Pericardium fibroblast (primary cell): ENCODE data around the gene E2F4. TPM values are rescaled to one million over a fixed set of nuclear protein-coding genes. Genes with fewer than 3 reads are reported as not detected.

Source experiments
- total RNA-seq: library from RNA; depleted of rRNA; stranded (reverse); fragments of >200 nt; gene quantifications from 2 replicates; pipeline ENCODE4 v1.2.3, GENCODE V29; 2015

The E2F4 gene
- total RNA-seq = 62.1 and 72.0 TPM in 2 replicates

GRCh38 chr16:67191995-67192681 is at the start of gene E2F4:
E2F4 (plus strand) TSS chr16:67192155; CDS start chr16:67192228, 73 bp downstream.

GRCh38 chr16:67150833-67151396 is 41.0 kb upstream of the E2F4 start, which contains the start of gene B3GNT9:
B3GNT9 (minus strand) TSS chr16:67150998; CDS start chr16:67150485, 513 bp downstream.

DNA sequence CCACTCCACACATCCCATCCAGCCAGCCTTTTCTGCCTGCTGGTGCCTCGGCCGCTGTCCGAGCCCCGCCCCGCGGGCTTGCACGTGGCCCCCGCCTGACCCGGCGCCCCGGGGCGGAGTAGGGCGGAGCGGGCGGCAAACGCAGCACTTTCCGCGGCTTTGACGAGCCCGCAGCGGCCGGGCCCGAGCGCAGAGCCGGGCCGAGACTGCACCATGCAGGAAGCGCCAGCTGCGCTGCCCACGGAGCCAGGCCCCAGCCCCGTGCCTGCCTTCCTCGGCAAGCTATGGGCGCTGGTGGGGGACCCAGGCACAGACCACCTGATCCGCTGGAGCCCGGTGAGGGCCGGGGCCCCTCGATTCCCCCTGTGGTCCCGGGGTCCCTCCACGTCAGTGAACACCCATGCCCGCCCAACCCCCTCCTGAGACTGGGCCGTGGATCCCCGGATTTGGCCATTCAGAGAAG is 27.3 kb upstream of the E2F4 start, which contains the start of gene HSF4:
Gene HSF4, plus strand, starts transcription at position 147 of the 463 bp plus-strand sequence. Its CDS starts 67 bp downstream, at position 214.

DNA sequence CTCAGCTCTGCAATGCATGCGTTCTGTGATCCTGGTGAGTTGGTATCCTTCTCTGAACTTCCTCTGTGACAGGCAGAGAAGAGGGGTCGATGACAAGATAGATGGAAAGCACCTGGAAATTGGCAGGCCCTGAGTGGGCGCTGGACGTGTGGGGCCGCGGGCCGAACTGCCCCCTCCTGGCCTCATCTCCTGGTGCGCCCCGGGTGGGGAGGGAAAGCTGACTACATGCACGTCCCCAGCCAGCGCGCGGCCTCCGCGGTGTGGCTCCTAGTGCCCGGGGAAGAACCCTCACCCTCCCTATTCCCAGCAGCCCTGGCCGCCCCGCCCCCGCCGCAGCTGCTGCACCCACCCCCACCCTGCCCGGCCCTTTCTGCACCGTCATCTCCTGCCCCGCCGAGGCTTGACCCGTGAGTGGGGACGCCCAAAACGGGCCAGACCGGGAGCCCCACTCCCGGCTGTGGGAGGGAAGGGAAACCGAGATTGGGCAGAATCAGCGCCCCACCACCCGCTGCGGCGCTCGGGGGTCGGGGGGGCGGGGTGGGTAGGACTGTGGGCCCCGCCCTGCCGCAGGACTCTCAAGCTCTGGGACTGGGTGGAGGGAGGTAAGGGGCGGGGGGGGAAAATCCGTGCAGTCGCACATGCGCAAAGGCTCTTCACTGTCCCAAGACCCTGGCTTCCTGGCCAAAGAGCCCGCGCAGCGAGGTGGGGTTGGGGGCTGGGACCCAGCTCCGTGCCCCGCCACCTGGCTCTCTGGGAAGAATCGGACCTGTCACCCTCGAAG is 21.6 kb upstream of the E2F4 start, which contains the start of gene NOL3:
Gene NOL3, plus strand, starts transcription at position 371 of the 781 bp plus-strand sequence.

DNA sequence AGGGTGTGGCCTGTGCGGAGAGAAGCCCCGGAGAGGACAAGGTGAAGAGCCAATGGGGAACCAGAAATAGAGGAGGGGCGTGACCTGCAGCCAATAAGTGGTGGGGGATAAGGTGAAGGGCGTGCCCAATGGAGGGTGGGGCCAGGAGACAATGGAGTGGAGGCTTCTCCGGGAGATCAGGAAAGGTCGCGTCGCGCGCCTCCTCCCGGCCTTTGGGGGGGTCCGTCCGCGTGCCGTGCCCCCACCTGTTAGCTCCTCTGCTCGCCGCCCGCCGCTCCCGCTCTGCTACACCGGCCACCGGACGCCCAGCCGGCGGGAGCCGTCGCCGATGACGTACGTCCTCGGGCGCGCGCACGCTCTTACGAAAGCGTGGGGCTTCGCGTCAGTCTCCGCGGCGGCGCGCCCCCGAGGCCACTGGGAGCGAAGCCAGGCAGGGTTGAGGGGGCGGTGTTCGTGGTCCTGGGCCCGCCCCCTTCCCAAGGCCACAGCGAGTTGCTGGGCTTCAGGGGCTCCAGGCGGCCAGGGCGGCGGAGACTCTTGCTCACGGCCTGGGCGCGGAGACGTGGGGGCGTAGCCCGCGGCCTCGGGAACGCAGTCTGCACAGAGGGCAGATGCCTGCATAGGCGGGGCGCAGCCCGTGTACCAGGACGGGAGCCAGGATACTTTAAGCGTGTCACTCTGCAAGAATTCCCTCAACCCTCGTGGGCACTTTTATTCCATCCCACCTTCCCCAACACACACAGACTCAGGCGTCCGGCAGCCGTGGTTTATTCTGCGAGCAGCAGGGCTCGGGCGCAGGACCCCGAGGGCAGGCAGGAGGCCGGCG is 8.1 kb upstream of the E2F4 start, which contains the start of gene MATCAP1:
Gene MATCAP1, minus strand, starts transcription at position 337 of the 826 bp plus-strand sequence. CDS start 3,353 bp downstream, outside the sequence.

DNA sequence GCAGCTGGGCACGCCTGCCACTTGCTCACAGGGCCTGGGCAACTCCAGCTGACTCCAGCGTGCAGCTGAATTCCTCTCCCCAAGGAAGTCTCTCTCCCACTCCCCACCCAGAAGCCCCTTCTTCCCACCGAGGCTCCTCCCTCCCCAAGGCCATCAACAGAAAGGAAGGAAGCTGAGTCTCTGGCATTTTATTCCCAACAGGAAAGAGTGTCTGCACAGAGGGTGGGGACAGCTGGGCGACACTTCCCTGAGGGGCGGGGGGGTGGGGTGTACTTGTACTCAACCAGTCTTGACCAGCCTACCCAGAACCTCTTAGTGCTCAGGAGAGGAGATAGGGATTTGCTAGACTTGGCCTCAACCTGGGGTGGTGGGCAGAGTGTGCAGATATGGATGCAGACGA is 1.9 kb upstream of the E2F4 start, which contains the start of gene EXOC3L1:
Gene EXOC3L1, minus strand, starts transcription at position 96 of the 400 bp plus-strand sequence. CDS start 460 bp downstream, outside the sequence.

GRCh38 chr16:67199011-67199807 is 7.3 kb downstream of the E2F4 start, which contains the start of gene ELMO3:
ELMO3 (plus strand) TSS chr16:67199131; CDS start chr16:67199327, 196 bp downstream.

DNA sequence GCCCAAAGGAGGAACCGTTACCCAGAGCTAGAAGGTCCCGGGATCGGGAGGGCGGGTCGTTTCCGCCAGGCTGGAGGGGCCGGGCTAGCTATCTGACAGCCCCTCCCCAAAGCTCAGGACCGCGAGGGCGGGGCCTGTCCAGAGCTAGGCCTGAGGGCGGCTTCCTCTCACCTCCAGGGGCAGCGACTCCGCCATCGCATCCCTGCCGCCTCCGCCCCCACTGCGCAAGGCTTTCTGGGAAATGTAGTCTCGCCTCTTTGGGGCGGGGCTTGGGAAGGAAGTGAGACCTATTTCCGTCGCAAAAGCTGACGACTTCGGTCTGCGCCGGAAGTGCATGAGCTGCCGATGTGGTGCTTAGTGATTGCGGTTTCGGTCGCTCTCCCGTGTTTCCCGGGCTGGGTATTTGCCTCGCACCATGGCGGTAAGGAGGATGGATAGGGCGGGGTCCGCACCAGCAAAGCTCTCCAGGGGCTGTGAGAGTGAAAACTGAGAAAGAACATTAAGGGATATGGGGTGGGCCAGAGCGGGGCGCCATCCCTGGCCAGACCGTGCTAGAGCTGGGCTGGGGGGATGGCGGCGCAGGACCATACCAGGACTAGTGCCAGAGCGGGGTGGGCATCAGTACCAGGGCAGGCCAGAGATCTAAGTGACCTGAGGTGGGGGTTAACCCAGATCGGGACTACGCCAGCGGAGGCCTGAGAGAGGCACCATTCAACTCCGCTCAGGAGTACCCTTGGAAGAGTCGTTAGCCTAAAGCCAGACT is 35.0 kb downstream of the E2F4 start, which contains the start of gene TMEM208:
Gene TMEM208, plus strand, starts transcription at position 327 of the 763 bp plus-strand sequence. Its CDS starts 89 bp downstream, at position 416.

DNA sequence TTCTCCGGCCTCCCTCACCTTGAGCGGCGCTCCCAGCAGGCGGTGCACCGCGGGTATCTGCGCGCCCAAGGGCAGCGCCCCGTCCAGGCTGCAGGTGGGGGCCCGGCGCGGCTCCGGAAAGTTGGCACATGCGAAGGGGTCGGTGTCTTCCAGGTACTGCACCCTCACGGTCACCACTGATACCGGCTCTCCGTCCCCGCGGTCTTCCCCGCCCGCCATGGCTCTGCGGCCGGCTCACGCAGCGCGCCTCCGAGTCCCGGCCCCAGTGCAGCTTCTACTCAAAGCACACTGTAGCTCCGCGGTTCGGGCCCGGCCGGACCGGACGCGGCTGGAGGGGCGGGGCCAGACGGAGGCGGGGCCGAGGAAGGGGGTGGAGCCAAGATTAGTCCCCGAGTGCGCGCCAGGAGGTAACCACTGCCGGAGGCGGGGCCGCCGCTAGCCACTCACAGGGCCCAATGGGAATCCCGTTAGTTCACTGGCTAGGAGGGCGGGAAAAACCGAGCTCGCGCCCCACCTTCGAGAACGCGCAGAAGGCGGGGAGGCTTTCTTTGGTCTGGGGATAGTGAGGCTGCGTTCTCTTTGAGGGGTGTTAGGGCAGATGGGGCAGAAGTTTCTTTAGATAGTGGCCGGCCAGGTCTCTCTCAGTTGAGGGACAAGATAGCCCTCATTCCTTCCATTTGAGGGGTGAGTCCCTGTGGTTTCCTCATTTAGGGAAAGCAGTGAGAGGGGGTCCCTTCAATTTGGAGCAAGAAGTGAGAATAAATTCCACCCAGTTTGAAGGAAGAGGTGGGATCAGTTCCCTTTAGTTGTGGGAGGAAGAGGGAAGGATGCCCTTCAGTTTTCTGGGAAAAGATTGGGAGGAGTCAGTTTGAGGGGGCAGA is 55.5 kb downstream of the E2F4 start, which contains the start of gene FHOD1:
Gene FHOD1, minus strand, starts transcription at position 290 of the 881 bp plus-strand sequence. Its CDS starts 71 bp downstream, at position 219.

Other genes with a start within 250 kb of the E2F4 start
- gene CES3, start 230.9 kb upstream of the E2F4 start, total RNA-seq = not detected in 2 replicates
- gene CES4A, start 203.6 kb upstream of the E2F4 start, total RNA-seq = 1.2 and 3.0 TPM in 2 replicates
- gene CBFB, start 163.0 kb upstream of the E2F4 start, total RNA-seq = 31.9 and 39.8 TPM in 2 replicates
- 14.2 and 39.7 TPM in 2 replicates for gene PHAF1, start 82.2 kb upstream of the E2F4 start, total RNA-seq
- 56.6 and 62.5 TPM in 2 replicates for gene B3GNT9, start 41.2 kb upstream of the E2F4 start, total RNA-seq
- gene TRADD, start 32.2 kb upstream of the E2F4 start, total RNA-seq = 20.4 and 32.7 TPM in 2 replicates
- gene FBXL8, start 32.2 kb upstream of the E2F4 start, total RNA-seq = 20.0 and 37.8 TPM in 2 replicates
- 9.8 and 16.9 TPM in 2 replicates for gene HSF4, start 27.4 kb upstream of the E2F4 start, total RNA-seq
- 18.1 and 26.1 TPM in 2 replicates for gene NOL3, start 21.6 kb upstream of the E2F4 start, total RNA-seq
- gene MATCAP1, start 8.2 kb upstream of the E2F4 start, total RNA-seq = 9.5 and 18.7 TPM in 2 replicates
- 0.12 and 1.9 TPM in 2 replicates for gene EXOC3L1, start 2.0 kb upstream of the E2F4 start, total RNA-seq
- 0.34 and 0.58 TPM in 2 replicates for gene ELMO3, start 7.0 kb downstream of the E2F4 start, total RNA-seq
- 33.2 and 34.3 TPM in 2 replicates for gene TMEM208, start 35.0 kb downstream of the E2F4 start, total RNA-seq
- 26.6 and 26.9 TPM in 2 replicates for gene FHOD1, start 55.3 kb downstream of the E2F4 start, total RNA-seq
- gene SLC9A5, start 56.8 kb downstream of the E2F4 start, total RNA-seq = 0.58 and 0.60 TPM in 2 replicates
- gene PLEKHG4, start 87.4 kb downstream of the E2F4 start, total RNA-seq = 6.6 and 8.6 TPM in 2 replicates
- 0.12 TPM in 1 of 2 replicates, not detected in the other for gene KCTD19, start 134.6 kb downstream of the E2F4 start, total RNA-seq
- not detected in 2 replicates for gene LRRC36, start 134.7 kb downstream of the E2F4 start, total RNA-seq
- gene TPPP3, start 201.3 kb downstream of the E2F4 start, total RNA-seq = not detected in 2 replicates
- gene ZDHHC1, start 224.3 kb downstream of the E2F4 start, total RNA-seq = 10.6 and 12.8 TPM in 2 replicates
- gene HSD11B2, start 239.0 kb downstream of the E2F4 start, total RNA-seq = 0.34 TPM in 1 of 2 replicates, not detected in the other